HG03175 (cell line): ENCODE results near the gene TMEM9.

Source experiments
- ATAC-seq: cut with Tn5 transposase; IDR thresholded peaks from one replicate; pipeline ENCODE4 v1.9.1; 2021; ENCODE audit warnings: mild to moderate bottlenecking, moderate library complexity; ENCODE audit not compliant: unreplicated experiment

The TMEM9 gene

DNA sequence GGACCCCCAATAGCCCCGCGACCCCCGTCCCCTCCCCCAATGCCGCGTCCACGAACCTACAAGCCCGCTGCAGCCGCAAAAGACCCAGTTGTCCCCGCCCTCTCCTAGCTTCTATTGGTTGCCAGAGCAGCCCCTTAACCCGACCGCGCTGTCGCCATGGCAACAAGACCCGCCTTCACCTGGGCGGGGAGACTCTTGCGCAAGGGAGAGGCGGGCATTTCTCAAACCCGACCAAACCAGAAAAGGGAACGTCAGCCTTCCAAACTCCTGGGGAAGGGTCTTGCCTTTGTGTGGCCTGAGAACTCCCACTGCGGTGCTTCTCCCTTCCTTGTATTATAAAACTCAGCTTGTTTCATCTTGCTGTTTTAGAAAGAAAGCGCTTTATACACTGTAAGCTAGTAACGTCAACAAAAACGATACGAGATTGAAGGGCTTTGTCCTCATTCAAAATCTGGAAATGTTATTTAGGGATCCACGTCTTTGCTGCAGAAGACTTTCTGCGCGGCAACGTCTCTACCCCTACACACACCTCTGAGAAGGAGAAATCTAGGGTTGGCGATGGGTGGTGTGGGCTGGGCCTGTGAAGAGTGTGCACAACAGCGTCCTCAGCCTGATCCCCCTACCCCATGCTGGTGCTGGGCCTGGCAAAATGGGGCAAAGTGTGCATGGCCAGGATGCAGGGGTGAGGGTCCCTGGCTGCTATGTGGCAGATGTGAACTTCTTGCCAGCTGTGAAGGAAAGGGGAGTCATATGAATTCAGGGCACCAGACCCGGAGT is at the start of gene TMEM9:
TSS of gene TMEM9 (minus strand) at position 86 of the 777 bp plus-strand sequence. CDS start 551 bp downstream, outside the sequence.
- peak; percentile 96 for ATAC-seq

DNA sequence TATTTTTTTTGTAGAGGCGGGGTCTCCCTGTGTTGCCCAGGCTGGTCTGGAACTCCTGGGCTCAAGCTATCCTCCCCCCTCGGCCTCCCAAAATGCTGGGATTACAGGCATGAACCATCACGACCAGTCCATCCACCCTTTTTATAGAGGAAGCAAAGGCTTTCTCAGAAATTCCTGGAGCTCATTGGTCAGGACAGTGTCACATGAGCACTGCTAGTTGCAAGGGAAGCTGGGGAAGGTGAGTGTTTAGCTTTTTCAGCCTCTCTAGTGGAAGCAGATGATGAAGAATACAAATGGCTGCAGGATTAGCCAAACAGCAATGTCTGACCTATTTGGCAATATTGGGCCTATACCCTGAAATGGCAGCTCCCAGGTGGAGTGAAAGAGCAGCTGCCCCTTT is 44.3 kb upstream of the TMEM9 start:
- no peak for ATAC-seq

GRCh38 chr1:201194046-201194445 is 39.8 kb upstream of the TMEM9 start:
- ATAC-seq, result no peak

DNA sequence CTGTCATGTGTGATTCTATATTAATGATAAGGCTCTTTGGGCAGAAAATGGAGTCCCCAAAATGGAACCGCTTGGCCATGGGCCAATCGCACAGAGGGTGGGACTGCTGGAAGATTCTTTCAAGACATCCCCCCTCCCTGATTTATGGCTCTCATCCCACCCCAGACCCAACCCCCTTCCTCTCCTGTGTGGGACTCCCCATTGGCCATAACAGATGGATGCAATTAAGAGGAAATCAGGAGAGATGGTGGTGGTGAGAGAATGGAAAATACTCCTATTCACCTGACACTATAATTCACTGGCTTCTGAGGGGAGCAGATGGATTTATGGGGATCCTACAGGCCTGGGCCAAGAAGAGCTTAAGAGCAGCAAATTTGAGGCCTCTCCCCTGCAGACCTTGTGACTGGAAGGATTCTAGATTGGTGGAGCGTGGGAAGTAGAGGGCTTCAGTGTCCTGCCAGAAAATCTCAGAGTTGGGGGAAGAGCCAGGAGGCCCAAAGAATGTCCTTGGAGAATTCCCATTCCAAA is 38.1 kb upstream of the TMEM9 start:
- ATAC-seq, result no peak

- no peak for ATAC-seq
Measured at GRCh38 chr1:201191653-201192260, 37.5 kb upstream of the TMEM9 start.

DNA sequence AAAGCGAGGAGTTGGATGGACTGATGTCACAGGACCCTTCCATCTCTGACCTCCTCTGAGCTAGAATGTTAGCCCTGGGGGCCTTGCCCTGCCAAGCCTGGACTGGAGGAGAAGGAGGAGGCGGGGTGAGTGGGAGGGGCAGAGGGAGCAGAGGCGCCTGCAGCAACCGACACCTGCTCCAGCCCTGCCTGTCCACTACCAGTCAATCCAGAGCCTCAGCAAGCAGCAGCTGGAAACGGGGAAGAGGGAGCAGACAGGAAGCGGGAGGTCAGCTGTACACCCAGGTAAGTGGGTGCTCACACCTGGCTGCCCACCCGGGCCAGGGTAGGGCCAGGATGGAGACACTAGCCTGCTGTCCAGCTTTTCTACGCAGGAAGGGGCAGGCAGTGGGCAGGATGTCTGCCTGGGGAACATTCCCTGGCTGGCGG is 36.4 kb upstream of the TMEM9 start, which contains the start of gene IGFN1:
TSS of gene IGFN1 (plus strand) at position 201 of the 428 bp plus-strand sequence. CDS start 2,470 bp downstream, outside the sequence.
- ATAC-seq, result no peak

DNA sequence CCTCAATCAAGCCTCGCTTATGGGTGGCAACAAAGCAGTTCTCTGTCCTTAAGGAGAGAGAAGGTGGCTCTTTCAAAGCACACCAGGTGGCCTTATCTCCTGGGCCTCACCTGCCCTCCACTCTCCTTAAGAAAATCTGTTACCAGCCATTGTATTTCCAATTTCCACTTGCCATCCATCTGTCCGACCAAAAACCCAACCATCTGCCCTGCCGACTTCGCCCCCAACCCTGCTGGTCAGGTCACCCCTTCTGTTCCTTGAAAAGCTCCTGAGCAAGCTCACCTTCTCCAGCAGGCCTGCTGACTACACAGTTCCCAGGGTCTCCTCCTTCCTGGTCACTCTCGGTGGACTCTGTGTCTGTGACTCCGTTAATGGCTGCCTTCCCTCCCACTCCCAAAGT is 35.7 kb upstream of the TMEM9 start:
- ATAC-seq, result no peak

DNA sequence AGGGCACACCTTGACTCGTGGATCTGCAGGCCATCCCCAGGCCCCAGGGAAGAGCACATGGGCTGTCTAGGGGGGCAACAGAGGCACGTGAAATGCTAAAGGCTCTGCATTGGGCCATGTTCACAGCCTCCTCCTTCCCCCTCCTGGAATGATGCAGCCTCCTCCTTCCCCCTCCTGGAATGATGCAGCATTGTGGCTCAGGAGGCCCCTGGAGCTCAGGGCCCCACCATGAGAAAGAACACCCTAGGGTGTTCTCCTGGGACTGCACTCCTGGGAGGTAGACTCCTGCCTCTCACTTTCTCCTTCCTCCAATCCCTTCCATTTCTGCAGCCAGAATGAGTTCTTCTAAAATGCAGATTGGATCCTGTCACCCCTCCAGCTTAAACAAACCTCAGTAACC is 34.8 kb upstream of the TMEM9 start:
- ATAC-seq, result no peak

GRCh38 chr1:201186192-201186591 is 31.9 kb upstream of the TMEM9 start:
- no peak for ATAC-seq

DNA sequence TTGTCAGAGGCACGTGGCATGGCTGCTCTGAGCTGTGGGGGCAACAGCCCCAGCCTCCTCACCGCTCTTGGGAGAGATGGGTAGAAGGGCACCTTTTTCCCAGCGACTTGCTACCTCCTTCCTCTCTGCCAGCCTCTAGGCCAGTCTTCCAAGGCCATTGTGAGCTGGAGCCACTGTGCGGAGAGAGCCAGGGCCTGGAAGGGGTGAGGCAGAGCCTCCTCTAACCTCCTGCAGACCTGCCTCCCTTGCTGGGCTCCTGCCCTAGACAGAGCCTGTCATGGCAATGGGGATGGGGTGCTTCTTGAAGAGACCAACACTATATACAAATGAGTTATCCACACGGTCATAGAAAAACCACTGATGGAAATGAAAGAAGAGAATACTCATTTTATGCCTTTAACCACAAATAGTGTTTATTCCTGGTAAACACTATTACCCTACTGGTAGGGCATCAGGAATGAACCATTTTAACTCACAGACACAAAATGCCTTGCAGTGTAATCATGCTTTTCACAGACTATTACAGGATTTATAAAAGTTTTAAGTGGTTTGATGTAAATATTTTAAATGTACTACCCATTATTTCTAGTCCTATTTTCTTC is 31.4 kb upstream of the TMEM9 start:
- no peak for ATAC-seq

- ATAC-seq, result no peak
Measured at GRCh38 chr1:201185123-201185453, 30.8 kb upstream of the TMEM9 start.

DNA sequence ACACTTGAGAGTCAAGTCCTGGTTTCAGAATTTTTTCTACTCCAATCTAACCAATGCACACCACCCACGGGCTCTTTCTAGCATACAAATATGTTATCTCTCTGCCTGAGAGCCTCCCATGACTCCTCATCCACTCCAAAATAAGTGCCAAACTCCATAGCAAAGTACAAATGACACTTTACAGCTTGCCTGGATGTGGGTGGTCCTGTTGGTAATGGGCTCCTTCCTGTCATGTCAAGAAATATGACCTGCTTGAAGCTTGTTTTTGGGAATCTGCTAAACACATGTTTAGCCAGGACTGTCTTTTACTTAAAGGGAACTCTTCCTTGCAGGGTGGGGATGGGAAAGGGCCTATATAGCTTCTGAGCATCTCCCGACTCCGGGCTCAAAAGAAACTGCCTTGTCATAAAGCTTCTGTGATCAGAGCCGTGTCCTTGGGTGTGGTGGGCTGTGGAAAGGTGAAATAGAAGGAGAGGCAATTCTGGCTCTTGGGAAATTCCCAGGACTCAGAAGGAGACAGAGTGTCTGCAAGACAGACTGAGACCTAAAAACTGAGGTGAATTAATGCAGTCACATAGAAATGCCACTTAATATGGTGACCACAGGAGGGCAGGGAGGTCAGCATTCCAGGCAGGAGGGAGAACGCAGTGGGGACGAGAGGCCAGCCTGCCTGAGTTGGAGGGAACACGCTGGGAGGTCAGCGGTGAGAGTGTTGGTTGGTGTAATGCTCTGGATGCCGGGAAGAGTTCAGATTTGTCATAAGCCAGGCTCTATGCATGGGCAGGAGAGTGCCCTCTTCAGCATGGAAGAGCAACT is 30.2 kb upstream of the TMEM9 start:
- no peak for ATAC-seq

GRCh38 chr1:201183753-201184152 is 29.5 kb upstream of the TMEM9 start:
- no peak for ATAC-seq

- ATAC-seq, result no peak
Measured at GRCh38 chr1:201183209-201183608, 28.9 kb upstream of the TMEM9 start.

DNA sequence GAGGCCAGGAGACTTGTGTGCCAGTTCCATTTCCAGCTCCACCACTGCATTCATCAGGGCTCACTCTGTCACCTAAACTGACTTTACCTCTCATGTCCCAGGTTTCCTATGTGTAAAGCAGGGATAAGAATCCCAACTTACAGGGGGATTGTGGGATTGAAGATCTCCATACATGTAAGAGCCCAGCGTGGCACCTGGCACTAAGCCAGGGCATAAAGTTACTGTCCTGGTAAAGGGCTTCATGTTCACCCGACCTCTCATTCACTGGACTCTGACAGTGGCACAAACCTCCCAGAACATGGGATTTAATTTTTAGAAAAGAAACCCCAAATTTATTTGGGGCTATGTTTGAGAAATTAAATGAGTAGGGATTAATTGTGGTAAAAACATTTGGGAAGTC is 27.5 kb upstream of the TMEM9 start:
- no peak for ATAC-seq

- ATAC-seq, result no peak
Measured at GRCh38 chr1:201181323-201181722, 27.0 kb upstream of the TMEM9 start.

DNA sequence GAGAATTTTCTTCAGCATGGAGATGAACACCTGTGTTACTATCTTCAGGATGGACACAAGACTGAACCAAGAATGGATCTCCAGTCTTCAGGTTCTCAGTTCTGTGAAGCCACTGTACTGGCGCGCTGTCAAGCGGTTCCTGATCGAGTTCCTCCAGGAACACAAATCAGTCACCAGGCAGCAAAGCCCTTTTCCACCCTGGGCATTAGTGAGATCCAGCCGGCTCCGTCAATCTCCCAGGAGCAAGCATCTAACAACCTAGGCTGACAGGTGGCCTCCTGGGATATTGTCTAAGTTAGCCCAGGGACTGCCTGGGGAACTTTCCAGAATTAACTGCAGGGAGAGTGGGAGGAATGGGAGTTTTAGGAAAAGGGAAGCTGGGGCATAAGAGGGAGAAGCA is 26.6 kb upstream of the TMEM9 start:
- no peak for ATAC-seq

GRCh38 chr1:201180141-201180540 is 25.9 kb upstream of the TMEM9 start:
- no peak for ATAC-seq

GRCh38 chr1:201178718-201179117 is 24.4 kb upstream of the TMEM9 start:
- no peak for ATAC-seq

- ATAC-seq, result no peak
Measured at GRCh38 chr1:201176940-201177339, 22.7 kb upstream of the TMEM9 start.
